ENCODE results near the gene SNED1.

Gene SNED1

DNA sequence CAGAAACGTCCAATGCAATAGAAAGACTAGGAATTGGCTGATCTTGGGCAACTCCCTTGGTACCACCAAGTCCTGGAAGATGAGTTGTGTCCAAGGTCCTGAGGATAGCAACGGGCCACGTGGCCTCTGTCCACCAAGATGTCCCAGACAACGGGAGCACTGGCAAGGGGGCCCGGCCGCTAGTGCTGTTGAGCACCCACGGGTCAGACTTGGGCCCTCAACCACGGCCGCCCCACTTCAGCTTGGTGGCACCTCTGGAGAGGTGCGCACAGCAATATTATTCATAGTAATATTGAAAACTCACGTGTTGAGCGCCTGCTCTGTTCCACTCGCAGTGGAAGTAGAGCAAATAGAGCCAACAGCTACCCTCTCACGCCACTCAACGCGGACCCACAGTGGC is 131.9 kb downstream of the SNED1 start:
- DNase-seq (ENCODE audit: low read depth), result no peak

DNA sequence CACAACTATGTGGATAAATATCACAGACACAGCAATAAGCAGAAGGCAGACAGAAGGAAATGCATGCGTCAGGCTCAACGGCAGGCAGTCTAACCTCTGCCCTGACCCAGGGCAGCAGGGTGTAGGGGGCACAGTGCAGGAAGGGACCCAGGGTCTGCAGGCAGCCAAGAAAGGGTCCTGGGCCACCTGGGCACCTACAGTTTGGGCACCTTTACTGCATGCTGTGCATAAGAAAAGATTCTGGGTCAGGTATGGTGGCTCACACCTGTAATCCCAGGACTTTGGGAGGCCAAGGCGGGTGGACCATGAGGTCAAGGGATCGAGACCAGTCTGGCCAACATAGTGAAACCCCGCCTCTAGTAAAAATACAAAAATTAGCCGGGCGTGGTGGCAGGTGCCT is 133.1 kb downstream of the SNED1 start:
- no peak for DNase-seq (ENCODE audit: low read depth)

DNA sequence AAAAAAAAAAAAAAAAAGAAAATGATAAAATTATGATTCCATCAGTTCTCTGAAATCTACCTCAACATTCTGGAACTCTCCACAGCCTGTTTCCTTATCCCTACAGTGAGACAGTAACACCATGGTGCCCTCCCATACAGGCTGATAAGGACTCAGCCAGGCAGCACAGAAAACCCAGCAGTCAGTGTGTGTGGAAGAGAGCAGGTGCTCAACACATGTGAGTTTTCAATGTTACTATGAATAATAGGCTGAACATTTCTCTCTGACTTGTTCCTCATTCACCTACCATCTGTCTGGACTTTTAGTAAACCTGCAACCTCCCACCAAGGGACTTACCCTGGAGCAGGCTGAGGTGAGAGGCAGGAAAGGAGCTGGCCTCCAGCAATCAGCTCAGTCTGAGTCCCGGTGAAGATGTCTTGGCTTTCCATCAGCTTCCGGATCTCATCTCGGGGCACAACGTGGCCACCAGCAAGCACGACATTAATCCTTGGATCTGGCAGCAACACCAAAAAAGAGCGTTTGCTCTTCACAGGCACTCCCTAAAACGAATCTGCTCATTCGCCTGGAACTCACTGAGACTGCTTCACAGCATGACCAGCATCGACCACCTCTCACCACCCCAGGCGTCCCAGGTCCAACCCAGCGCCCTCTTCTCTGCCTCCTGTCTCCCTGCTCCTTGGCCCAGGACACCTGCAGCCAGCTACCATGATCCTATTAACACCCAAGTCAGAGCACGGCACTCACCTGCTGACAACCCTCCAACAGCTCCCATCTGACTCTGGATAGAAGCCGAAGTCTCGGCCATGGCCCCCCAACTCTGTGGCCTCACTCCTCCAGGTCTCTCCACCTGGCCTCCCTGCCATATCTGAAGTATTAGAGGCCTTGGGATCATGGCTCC is 134.4 kb downstream of the SNED1 start:
- DNase-seq (ENCODE audit: low read depth), result no peak

DNA sequence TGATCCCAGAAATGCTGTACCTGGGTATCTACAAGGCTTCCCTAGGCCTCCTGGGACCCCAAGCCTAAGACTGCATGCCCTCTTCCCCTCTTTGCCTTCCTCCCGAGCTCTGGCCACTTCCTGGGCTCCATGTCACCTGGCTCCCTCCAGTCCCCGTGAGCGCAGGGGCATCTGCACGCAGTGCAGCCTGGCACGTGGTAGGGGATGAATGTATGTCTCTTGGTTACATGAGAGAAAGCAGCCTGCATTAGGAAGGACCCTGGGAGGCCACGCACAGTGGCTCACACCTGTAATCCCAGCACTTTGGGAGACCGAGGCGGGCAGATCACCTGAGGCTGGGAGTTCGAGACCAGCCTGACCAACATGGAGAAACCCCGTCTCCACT is 135.0 kb downstream of the SNED1 start:
- no peak for DNase-seq (ENCODE audit: low read depth)

GRCh38 chr2:241134711-241135110 is 136.3 kb downstream of the SNED1 start:
- DNase-seq (ENCODE audit: low read depth), result no peak

GRCh38 chr2:241135737-241136136 is 137.3 kb downstream of the SNED1 start:
- no peak for DNase-seq (ENCODE audit: low read depth)

- DNase-seq (ENCODE audit: low read depth), result no peak
Observed at GRCh38 chr2:241136191-241136590, 137.8 kb downstream of the SNED1 start.

DNA sequence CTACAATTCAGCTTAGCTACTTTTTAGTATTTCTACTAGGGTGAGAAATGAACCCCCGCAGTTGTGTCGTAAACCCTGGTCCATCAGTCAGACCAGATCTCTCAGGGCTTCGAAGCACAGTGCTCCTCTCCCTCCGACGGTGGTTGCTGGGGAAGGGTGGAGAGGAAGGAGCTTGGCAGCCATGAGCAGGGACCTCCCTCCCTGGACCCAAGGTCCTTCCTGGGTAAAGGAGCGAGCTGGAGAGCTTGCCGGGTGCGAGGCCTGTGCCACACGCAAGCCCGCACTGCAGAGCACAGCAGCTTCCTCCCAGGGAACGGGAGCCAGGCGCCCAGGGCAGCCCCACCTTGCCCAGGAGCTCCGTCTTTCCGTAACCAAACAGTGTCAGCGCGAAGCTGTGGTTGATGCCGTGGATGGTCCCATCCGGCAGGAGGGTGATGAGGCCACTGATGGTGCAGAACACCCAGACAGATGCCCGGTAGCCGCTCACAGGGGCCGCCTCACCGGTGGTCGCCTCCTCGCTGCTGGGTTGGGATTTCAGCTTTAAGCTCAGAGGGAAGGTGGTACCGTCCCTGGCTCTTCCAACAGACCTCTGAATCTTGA is 138.3 kb downstream of the SNED1 start:
- no peak for DNase-seq (ENCODE audit: low read depth)

- DNase-seq (ENCODE audit: low read depth), result no peak
Observed at GRCh38 chr2:241137276-241138190, 139.1 kb downstream of the SNED1 start.

GRCh38 chr2:241138471-241138870 is 140.1 kb downstream of the SNED1 start:
- DNase-seq (ENCODE audit: low read depth), result no peak

- DNase-seq (ENCODE audit: low read depth), result no peak
Observed at GRCh38 chr2:241139531-241140444, 141.4 kb downstream of the SNED1 start.

DNA sequence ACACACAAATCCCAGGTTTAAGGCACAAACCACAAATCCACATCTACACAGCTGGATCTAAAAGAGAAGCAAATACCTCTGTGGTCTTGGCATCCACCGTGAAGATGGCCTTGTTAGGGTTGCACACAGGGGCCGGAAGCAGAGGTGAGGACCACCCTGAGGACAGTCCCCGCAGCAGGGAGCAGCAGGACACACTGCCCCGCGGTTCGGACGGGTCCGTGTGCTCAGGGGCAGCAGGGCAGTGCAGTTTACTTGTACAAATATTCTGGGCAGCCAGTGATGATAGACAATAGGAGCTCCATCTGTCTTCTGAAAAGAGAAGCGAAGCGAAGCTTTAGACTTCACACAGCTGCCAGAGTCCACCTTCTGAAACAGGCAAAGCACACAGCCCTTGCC is 142.0 kb downstream of the SNED1 start:
- no peak for DNase-seq (ENCODE audit: low read depth)

DNA sequence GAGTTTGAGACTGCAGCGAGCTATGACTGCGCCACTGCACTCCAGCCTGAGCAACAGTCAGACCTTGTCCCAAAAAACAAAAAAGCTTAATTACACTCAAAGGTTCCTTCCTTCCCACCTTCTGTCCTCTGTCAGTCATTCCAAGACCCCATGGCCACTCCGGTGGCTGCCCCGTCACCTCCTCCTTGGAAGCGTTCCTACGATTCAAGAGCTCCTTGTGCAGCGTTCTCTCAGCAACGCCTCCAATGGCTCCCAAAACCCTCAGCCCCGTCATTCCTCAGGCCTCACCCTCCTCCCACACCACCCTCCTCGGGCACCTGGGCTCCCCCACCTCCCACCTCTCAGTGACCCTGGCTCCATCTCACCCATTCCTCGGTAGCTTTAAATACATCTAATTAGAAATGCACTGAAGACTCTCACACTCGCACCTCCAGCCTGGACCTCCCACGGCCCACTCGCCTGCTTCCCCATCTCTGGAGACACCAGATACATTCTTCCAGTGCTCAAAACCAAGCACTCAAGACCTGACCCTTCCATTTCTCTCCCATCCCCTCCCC is 142.9 kb downstream of the SNED1 start:
- no peak for DNase-seq (ENCODE audit: low read depth)

- no peak for DNase-seq (ENCODE audit: low read depth)
Observed at GRCh38 chr2:241142063-241142462, 143.6 kb downstream of the SNED1 start.

- no peak for DNase-seq (ENCODE audit: low read depth)
Observed at GRCh38 chr2:241142593-241142992, 144.2 kb downstream of the SNED1 start.

All from stromal cell of bone marrow (primary cell).